GM18861 (cell line): ENCODE measurements around the gene ZNF644.
A peak's percentile ranks its signal among the peaks of the same experiment; 100 is the strongest.
"Not testable (repeated sequence)": the region's sequence is repeated elsewhere in the genome, so short reads cannot be mapped to it uniquely, and the experiment has no call there.

ENCODE experiments used
- ATAC-seq: cut with Tn5 transposase; IDR thresholded peaks from one replicate; pipeline ENCODE4 v1.9.1; 2021; ENCODE audit not compliant: unreplicated experiment

The ZNF644 gene

DNA sequence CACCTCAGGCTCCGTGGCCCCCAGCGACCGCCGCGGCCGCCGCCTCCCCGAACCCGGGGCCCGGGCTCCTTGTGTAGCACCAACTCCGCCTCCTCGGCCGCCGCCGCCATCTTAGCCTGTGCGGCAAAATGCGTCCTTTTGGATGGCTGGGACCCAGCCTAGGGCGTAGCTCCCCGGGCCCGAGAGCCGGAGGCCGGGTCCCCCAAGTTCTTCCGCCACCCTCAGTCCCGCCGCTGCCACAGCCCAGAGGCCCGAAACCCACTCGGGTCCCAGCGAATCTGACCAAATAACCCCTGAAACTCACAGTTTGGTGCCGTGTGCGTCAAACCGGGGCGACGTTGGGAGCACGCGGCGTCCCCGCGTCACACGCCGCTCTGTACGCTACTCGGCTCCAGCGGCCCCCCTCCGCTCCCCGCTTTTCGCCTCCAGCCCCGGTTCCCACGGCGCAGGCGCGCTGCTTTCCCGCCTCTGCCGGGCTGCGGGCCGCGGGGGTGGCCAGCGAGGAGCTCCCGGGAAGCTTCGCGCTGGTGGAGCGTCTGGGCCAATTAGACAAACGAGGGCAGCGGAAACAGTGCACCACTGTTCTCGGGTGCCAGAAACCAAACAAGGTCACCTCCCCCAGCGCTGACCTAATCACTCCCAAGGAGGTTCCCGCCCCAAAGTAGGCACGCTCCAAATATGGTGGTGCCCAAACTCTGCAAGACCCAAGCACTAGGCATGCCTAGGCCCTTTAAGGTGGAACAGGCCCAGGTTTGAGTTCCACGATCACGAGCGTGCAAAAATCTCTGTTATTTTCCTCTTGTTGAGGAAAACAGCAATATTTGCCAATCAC lies at the start of gene ZNF644:
ZNF644 (minus strand) TSS at position 350 of the 832 bp plus-strand sequence. CDS start 39,682 bp downstream, outside the sequence.
- peak; percentile 76 for ATAC-seq

DNA sequence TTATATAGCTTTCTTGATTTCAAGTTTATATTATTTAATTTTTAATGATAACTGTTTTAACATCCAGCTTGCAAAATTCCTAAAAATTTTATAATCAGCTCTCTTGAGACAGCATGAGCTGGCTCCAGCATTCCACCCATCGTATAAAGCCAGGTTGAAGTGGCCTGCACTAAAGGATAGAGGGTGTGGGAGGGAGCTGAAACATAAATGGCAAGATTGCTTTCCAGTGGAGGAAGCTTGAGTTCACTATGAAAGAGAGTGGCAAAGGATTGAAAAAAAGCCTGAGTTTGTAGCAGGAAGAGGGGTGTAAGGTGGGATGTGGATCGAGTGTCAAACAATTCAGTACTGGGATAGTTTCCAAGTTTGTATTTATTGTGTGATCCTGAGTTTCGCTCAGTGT lies 48.5 kb upstream of the ZNF644 start:
- ATAC-seq, result no peak

- no peak for ATAC-seq
These were observed 44.7 kb upstream of the ZNF644 start for GRCh38 chr1:91066538-91066937.

GRCh38 chr1:91065337-91065736 lies 43.5 kb upstream of the ZNF644 start:
- no peak for ATAC-seq

GRCh38 chr1:91063403-91063802 lies 41.6 kb upstream of the ZNF644 start:
- ATAC-seq, result not testable (repeated sequence)

DNA sequence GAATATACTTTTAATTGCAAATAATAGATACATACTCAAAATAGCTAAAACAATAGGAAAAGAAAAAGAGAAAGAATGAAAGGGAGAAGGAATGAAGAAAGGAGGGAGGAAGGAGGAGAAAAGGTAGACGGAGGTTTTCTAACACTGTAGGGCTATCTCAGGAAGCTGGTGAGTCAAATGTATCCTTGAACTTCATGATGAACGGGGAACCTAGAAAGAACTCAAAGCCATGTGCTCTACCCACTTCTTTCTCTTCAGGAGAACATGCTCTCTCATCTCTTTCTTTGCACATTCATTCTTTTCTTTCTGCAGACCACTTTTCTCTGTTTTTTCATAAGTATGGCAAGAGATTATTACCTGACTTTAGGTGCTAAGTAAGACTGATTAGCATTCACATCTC lies 37.3 kb upstream of the ZNF644 start:
- no peak for ATAC-seq

GRCh38 chr1:91057784-91058183 lies 35.9 kb upstream of the ZNF644 start:
- no peak for ATAC-seq

DNA sequence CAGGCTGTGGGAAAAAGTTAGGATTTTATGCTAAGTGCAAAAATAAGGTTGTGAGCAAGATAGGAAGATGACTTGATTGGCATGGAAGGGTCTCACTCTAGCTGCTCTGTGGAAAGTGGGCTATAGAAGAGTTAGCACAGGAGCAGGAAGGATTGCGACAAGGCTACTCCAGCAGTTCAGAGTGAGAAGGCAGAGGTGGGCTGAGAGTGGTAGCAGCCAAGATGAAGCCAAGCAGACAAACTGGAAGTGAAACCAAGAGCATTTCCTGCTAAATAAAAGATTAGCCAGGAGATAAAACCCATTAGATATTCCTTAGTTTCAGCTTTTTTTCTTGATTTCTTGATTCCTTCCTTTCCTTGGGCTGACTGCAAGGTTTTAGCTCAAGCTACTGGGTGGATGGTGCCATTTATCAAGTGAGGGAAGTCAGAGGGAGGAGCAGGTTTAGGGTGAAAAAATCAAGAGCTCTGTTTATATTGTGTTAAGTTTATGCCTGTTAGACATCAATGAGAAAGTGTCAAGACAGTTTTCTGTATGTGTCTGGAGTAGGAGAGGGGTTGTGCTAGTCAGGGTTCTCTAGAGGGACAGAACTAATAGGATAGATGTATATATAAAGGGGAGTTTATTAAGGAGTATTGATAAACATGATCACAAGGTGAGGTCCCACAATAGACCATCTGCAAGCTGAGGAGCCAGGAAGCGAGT lies 33.1 kb upstream of the ZNF644 start:
- ATAC-seq, result peak; percentile 80

- no peak for ATAC-seq
These were observed 31.8 kb upstream of the ZNF644 start for GRCh38 chr1:91053630-91054029.

DNA sequence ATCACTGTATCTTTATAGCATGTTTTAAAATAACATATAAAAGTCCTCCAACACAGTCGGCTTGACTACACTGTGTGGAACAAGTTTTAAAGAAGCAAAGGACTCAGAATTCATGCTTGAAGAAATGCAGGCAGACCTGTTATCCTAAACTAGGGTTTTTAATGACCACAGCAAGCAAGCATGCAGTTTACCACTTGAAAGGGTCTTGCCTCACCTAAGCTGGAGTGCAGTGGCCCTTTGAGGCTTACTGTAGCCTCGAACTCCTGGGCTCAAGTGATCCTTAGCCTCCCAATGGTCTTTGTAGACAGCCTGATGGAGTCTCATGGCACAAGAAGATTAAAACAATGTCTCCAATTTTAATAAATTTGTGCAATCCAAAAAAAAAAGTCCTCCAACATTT lies 27.7 kb upstream of the ZNF644 start:
- ATAC-seq, result not testable (repeated sequence)

GRCh38 chr1:91046766-91047165 lies 24.9 kb upstream of the ZNF644 start:
- ATAC-seq, result no peak

GRCh38 chr1:91045284-91045683 lies 23.4 kb upstream of the ZNF644 start:
- no peak for ATAC-seq

- not testable (repeated sequence) for ATAC-seq
These were observed 22.9 kb upstream of the ZNF644 start for GRCh38 chr1:91044776-91045175.

GRCh38 chr1:91042372-91042771 lies 20.5 kb upstream of the ZNF644 start:
- not testable (repeated sequence) for ATAC-seq

GRCh38 chr1:91038582-91038981 lies 16.7 kb upstream of the ZNF644 start:
- no peak for ATAC-seq

DNA sequence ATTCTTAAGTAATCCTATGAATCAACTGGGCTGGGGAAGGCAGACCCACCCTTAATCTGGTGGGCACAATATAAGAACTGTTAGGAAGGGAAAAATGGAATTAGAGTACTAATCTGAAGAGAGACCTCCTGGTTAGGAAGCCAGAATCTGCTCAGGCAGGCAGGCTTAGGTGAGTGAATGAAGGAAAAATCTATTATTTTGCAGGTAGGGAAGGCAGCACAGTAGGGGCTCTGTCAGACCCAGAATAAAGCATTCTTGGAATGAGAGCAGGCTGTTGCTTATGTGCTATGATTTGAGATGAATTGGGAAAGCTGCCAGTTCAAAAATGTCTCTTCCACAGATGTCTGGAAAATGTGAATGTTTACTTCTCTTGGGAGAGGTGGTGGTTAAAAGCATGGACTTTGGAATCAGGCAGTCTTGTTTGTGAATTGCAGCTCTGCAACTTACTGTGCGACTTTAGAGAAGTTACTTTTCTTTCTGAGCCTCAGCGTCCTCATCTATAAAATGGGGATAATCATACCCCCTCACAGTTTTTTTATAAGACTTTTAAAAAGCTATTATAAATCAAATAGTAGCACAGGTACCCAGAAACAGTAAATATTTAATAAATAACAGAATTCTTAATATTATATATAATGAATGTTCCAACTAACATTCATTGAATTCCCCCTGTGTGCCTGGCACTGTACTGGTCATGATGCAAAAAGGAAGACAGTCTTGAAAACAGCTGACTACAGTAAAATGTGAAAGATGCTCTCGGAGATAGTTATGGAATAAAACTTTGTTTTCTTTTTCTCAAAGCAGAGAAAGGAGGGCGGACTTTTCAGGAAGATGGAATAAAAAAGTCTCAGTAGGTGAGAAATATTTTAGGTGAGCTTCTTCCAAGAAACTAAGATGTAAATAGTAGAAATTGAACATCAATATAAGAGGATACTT lies 15.3 kb upstream of the ZNF644 start:
- no peak for ATAC-seq

GRCh38 chr1:91032349-91032748 lies 10.5 kb upstream of the ZNF644 start:
- no peak for ATAC-seq

- ATAC-seq, result no peak
These were observed 9.2 kb upstream of the ZNF644 start for GRCh38 chr1:91031081-91031480.

- ATAC-seq, result no peak
These were observed 4.9 kb upstream of the ZNF644 start for GRCh38 chr1:91026777-91027176.

DNA sequence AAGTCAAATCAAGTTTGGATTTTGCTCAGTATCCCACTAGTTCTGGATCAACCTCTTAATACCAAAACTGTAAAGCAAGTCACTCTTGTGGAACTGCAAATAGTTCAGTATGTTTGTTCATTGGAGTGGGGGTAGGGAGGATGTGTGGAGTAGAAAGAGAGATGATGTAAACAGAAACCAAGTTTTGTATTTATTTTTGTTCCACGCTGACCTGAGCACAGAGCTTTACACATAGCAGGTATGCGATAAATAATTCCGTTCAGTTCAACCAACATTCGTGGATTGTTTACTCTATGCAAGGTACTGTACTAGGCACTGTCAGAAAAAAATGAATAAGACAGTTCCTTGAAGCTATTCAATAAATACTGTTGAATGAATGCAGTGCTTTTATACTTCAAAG lies 4.5 kb upstream of the ZNF644 start:
- ATAC-seq, result no peak

DNA sequence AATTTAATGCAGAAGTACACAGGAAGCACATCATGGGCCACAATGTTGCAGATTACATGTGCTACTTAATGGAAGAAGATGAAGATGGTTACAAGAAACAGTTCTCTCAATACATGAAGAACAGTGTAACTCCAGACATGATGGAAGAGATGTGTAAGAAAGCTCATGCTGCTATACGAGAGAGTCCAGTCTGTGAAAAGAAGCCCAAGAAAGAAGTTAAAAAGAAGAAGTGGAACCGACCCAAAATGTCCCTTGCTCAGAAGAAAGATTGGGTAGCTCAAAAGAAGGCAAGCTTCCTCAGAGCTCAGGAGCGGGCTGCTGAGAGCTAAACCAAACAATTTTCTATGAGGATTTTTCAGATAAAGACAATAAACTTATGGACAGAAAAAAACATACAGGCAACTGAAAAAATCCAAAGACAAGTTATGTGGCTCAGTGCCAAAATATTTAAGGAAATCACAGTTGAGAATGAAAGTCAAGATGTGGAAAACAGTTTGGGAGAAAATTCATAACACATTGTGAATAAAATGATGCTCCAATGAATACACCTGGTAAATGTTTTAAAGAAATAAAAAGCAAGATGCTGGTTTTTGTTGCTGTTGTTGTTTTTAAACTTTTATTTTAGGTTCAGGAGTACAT lies 2.8 kb upstream of the ZNF644 start:
- ATAC-seq, result no peak
